GM18507 (cell line): Measurements from ENCODE around the gene TAF11L14.
"Not testable (repeated sequence)": the region's sequence is repeated elsewhere in the genome, so short reads cannot be mapped to it uniquely, and the experiment has no call there.

Experiments used
- DNase-seq: peaks from one replicate; pipeline ENCODE4 v3.0.0; 2011; ENCODE audit warnings: low read depth; ENCODE audit not compliant: insufficient read length; ENCODE audit errors: extremely low spot score
- FAIRE-seq: peaks from 2 replicates; lab custom pipeline; 2011; peaks lifted over from hg19 to GRCh38; lab: Jason Lieb, UNC

The TAF11L14 gene

GRCh38 chr5:17634160-17634559 lies at the start of gene TAF11L14:
TAF11L14 (plus strand) TSS chr5:17634460.
- no peak for FAIRE-seq
- no peak for DNase-seq

- DNase-seq, FAIRE-seq: not testable (repeated sequence)
Measured at GRCh38 chr5:17585658-17586057, 48.6 kb upstream of the TAF11L14 start, which contains the start of gene TAF11L7. TAF11L7 (minus strand) TSS chr5:17585758.

GRCh38 chr5:17590860-17591259 lies 43.4 kb upstream of the TAF11L14 start, which contains the start of gene TAF11L8:
TAF11L8 (minus strand) TSS chr5:17590960.
- FAIRE-seq, DNase-seq: not testable (repeated sequence)

- not testable (repeated sequence) for FAIRE-seq, DNase-seq
Measured at GRCh38 chr5:17594255-17594654, 40.0 kb upstream of the TAF11L14 start, which contains the start of gene TAF11L9. TAF11L9 (minus strand) TSS chr5:17594394.

- FAIRE-seq, DNase-seq: not testable (repeated sequence)
Measured at GRCh38 chr5:17597728-17598127, 36.5 kb upstream of the TAF11L14 start, which contains the start of gene TAF11L10. TAF11L10 (minus strand) TSS chr5:17597828.

GRCh38 chr5:17603880-17604279 lies 30.4 kb upstream of the TAF11L14 start, which contains the start of gene TAF11L11:
TAF11L11 (plus strand) TSS chr5:17604183.
- not testable (repeated sequence) for FAIRE-seq, DNase-seq

GRCh38 chr5:17604951-17605350 lies 29.3 kb upstream of the TAF11L14 start:
- DNase-seq (no peak), FAIRE-seq (no peak)

GRCh38 chr5:17607461-17607860 lies 26.8 kb upstream of the TAF11L14 start:
- FAIRE-seq, DNase-seq: not testable (repeated sequence)

- FAIRE-seq, DNase-seq: not testable (repeated sequence)
Measured at GRCh38 chr5:17610092-17610491, 24.2 kb upstream of the TAF11L14 start, which contains the start of gene TAF11L12. TAF11L12 (plus strand) TSS chr5:17610392.

GRCh38 chr5:17614872-17615605 lies 19.2 kb upstream of the TAF11L14 start:
- DNase-seq (no peak), FAIRE-seq (no peak)

GRCh38 chr5:17619354-17619753 lies 14.9 kb upstream of the TAF11L14 start:
- no peak for DNase-seq
- FAIRE-seq, result no peak

GRCh38 chr5:17620627-17621026 lies 13.6 kb upstream of the TAF11L14 start:
- DNase-seq (no peak), FAIRE-seq (no peak)

- DNase-seq (no peak), FAIRE-seq (no peak)
Measured at GRCh38 chr5:17625686-17626085, 8.6 kb upstream of the TAF11L14 start.

GRCh38 chr5:17631788-17632187 lies 2.5 kb upstream of the TAF11L14 start, which contains the start of gene TAF11L13:
TAF11L13 (plus strand) TSS chr5:17632088.
- FAIRE-seq, DNase-seq: not testable (repeated sequence)

GRCh38 chr5:17649232-17649631 lies 15.0 kb downstream of the TAF11L14 start:
- not testable (repeated sequence) for DNase-seq

GRCh38 chr5:17655201-17655759 lies 21.0 kb downstream of the TAF11L14 start:
- FAIRE-seq, DNase-seq: not testable (repeated sequence)

More at GRCh38 chr5:17649232-17649631, 15.0 kb downstream of the TAF11L14 start:
- not testable (repeated sequence) for FAIRE-seq

- no peak for FAIRE-seq
- no peak for DNase-seq
Measured at GRCh38 chr5:17655921-17656320, 21.7 kb downstream of the TAF11L14 start.

GRCh38 chr5:17663182-17663581 lies 28.9 kb downstream of the TAF11L14 start:
- no peak for DNase-seq
- FAIRE-seq, result no peak

GRCh38 chr5:17665836-17666235 lies 31.6 kb downstream of the TAF11L14 start:
- no peak for DNase-seq
- no peak for FAIRE-seq

GRCh38 chr5:17666726-17667235 lies 32.5 kb downstream of the TAF11L14 start:
- DNase-seq (no peak), FAIRE-seq (no peak)
